ENCODE results near the gene CD101.
"Not testable (repeated sequence)": the region's sequence is repeated elsewhere in the genome, so short reads cannot be mapped to it uniquely, and the experiment has no call there.

The CD101 gene

DNA sequence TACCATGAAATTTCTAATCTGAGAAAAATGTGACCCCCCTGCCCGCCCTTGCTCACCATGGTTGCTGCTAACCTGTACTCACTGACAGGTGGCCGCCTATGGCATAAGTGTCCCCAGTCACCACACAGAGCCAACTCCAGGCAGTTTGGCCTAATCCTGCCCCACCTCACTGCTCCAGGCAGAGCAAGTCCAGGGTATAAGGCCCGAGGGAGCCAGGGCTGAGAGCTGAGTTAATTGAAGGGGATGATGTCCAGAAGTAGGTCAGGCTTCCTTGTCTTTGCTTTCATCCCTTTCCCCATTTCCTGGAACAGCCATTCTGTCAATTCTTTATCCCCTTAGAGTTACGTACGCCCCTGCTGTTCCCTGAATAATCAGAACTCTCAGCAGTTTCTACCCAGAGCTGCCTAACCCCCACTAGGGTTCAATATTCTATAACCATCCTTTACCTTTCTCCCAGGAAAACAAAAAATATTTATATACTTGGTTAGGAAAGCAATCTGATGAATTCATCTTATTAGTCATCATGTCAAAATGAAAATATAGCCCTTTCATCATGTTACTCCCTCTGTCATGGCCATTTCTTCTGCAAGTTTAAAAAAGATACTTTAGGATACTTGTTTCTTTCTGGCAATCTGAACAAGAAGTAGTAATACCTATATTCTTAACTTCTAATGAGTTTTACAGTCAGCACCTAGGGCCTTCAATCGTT lies 29.4 kb upstream of the CD101 start:
- DNase-seq, result no peak
- TF ChIP-seq POLR2A (IDR thresholded peaks at IDR 0.05; ENCODE audit: low read length), result no peak
- no peak for TF ChIP-seq GATA1 (IDR thresholded peaks at IDR 0.05; ENCODE audit: low read depth, low read length)

DNA sequence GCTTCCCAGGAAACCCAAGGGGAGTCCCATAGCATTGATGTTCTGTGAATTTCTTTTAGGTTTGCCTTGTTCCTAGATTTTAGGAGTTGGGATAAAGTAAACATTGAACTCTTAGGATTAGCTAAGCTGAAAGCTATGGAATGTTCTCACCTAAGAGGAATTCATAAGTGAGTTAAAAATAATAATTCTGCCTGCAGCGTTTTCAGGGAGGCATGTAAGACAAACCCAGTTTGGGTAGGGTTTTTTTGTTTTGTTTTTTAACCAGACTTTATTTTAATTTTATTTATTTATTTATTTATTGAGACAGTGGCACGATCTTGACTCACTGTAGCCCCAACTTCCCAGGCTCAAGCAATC lies 28.9 kb upstream of the CD101 start:
- no peak for TF ChIP-seq POLR2A (IDR thresholded peaks at IDR 0.05; ENCODE audit: low read length)
- DNase-seq, result no peak

DNA sequence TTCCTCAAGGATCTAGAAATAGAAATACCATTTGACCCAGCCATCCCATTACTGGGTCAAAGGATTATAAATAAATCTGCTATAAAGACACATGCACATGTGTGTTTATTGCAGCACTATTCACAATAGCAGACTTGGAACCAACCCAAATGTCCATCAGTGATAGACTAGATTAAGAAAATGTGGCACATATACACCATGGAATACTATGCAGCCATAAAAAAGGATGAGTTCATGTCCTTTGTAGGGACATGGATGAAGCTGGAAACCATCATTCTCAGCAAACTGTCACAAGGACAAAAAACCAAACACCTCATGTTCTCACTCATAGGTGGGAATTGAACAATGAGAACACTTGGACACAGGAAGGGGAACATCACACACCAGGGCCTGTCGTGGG lies 21.3 kb upstream of the CD101 start:
- not testable (repeated sequence) for DNase-seq

DNA sequence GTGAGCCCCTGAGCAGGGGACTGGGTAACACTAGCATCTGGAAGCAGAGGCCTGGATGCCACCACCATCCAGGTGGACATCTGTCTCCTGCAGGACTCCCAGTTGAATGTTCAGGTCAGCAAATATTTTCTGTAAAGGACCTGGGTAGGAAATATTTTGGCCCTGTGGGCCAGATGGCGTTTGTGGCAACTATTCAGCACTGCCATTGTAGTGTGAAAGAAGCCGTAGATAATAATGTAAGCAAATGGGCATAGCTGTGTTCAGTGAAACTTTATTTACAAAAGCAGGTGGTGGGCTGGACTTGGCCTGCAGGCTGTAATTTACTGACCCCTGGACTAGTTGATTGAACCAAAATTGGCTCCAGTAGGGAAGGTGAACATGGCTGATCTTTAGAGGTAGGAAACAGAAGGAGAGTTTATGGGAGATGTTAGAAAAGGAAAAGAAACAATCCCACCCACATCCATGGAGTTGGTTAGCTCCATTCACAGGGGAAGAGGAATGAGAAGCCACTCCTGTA lies 20.0 kb upstream of the CD101 start:
- DNase-seq, result no peak
- TF ChIP-seq GATA1 (IDR thresholded peaks at IDR 0.05; ENCODE audit: low read depth, low read length), result no peak

DNA sequence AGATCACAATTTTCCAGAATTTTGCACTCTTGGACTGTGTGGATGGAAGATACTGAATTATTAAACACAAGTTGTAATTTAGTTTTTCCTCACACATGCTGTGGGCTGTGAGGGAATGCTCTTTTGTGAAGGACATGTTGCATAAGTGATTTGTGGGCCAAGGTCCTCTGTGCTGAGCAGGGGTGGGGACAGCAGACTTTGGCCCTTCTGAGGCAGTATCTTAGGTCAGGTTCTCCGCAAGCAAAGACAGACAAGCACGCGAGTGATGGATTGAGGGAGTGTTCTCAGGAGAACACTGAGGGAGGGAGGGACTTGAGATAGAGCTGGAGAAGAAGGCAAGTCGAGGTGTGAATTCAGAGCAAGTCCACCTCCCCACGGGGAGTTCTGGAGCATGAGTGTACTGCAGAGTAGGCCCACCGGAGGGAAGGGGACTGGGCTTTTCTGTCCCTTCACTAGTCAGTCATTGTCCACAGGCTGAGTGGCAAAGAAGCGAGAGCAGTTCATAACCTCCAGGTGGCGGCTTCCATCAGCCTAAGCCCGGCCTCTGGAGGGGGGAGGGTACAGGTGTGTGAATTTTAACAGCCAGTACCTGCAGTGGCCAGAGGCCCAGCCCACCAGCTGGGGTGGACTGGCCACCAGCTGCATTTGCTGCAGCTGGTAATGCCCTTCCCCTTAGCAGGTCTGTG lies 19.1 kb upstream of the CD101 start:
- DNase-seq, result no peak
- TF ChIP-seq GATA1 (IDR thresholded peaks at IDR 0.05; ENCODE audit: low read depth, low read length) (no peak), POLR2A (IDR thresholded peaks at IDR 0.05; ENCODE audit: low read length) (no peak)

DNA sequence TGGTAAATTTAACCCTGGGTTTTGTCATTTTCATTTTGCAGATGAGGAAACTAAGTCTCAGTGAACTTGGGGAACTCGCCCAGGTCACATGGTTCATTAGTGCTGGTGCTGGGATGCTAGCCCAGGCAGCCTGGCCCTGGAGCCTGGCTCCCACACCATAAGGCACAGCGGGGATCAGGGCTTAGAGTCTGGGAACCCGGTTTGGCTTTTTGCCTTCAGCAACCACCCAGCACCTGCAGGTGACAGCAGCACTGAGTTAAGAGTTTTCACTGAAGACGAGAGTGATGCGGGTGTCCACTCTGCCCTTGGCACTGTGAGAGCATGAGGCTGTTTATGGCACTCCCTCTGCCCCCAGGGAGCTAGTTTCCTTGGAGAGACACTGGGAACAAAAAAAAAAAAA lies 18.4 kb upstream of the CD101 start:
- DNase-seq, result no peak
- no peak for TF ChIP-seq GATA1 (IDR thresholded peaks at IDR 0.05; ENCODE audit: low read depth, low read length)
- no peak for TF ChIP-seq POLR2A (IDR thresholded peaks at IDR 0.05; ENCODE audit: low read length)

DNA sequence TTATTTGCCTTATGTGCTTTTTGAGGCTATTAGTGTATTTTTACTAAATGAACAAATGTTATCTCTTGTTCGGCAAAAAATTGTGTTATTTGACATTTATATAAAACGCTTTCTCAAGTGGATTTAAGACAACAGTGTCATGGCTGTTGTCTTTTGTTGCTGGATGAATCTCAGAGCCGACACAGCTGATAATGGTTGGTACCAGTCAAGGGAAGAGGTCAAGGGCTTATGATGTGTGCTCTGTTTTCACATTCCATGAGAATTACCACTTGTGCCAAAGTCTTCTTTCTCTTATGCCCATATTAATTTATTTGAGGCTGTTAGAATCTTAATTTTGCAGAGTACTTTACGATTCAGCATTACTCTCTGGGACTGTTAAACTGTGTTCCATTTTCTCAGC lies 17.9 kb upstream of the CD101 start:
- no peak for TF ChIP-seq POLR2A (IDR thresholded peaks at IDR 0.05; ENCODE audit: low read length)
- no peak for TF ChIP-seq GATA1 (IDR thresholded peaks at IDR 0.05; ENCODE audit: low read depth, low read length)
- DNase-seq, result no peak

DNA sequence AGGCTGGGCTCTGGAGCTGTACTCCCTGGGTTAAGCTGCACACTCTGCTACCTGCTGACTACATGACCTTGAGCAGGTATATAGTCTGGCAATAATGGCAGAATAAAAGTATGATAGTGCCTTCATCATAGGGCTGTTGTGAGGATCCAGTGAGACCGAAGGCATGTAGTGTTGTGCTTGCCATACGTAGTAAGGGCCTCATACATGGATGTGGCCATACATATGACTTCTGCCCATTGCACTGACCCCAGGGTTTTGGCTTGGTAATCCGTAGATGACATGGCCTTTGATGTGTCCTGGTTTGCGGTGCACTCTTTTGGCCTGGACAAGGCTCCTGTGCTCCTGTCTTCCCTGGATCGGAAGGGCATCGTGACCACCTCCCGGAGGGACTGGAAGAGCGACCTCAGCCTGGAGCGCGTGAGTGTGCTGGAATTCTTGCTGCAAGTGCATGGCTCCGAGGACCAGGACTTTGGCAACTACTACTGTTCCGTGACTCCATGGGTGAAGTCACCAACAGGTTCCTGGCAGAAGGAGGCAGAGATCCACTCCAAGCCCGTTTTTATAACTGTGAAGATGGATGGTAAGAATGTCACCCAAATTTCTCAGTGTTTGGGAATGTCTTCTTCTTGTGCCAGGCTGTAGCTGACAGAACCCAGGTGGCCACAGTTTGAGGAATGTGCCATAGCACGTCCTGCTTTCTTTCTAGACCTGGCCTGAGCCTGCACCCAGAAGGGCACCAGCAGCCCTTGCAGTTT lies 17.0 kb upstream of the CD101 start:
- no peak for TF ChIP-seq GATA1 (IDR thresholded peaks at IDR 0.05; ENCODE audit: low read depth, low read length)
- TF ChIP-seq POLR2A (IDR thresholded peaks at IDR 0.05; ENCODE audit: low read length), result no peak
- no peak for DNase-seq

DNA sequence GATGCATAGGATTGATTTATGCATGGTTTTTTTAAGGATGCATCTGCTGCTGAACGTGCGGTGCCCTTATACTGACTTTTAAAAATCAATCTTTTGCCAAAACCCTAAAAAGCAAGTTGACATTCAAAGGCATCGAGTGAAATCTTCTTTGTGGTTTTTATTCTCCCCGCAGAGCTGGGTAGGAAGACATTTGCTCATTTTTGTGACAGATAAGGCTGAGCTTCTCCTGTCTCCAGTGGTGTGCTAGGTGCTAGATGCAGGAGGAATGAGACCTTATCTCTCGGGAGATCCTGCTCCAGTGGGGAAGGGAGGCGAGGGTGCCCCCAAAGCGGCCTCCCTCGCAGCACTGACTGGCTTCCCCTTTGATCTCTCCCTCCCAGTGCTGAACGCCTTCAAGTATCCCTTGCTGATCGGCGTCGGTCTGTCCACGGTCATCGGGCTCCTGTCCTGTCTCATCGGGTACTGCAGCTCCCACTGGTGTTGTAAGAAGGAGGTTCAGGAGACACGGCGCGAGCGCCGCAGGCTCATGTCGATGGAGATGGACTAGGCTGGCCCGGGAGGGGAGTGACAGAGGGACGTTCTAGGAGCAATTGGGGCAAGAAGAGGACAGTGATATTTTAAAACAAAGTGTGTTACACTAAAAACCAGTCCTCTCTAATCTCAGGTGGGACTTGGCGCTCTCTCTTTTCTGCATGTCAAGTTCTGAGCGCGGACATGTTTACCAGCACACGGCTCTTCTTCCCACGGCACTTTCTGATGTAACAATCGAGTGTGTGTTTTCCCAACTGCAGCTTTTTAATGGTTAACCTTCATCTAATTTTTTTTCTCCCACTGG lies 14.9 kb upstream of the CD101 start:
- no peak for TF ChIP-seq POLR2A (IDR thresholded peaks at IDR 0.05; ENCODE audit: low read length)
- TF ChIP-seq GATA1 (IDR thresholded peaks at IDR 0.05; ENCODE audit: low read depth, low read length), result no peak
- DNase-seq, result no peak

DNA sequence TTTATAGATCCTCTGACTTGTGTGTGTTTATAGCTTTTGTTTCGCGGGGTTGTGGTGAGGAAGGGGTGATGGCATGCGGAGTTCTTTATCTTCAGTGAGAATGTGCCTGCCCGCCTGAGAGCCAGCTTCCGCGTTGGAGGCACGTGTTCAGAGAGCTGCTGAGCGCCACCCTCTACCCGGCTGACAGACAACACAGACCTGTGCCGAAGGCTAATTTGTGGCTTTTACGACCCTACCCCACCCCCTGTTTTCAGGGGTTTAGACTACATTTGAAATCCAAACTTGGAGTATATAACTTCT lies 14.4 kb upstream of the CD101 start:
- TF ChIP-seq GATA1 (IDR thresholded peaks at IDR 0.05; ENCODE audit: low read depth, low read length), result no peak
- no peak for TF ChIP-seq POLR2A (IDR thresholded peaks at IDR 0.05; ENCODE audit: low read length)
- no peak for DNase-seq

DNA sequence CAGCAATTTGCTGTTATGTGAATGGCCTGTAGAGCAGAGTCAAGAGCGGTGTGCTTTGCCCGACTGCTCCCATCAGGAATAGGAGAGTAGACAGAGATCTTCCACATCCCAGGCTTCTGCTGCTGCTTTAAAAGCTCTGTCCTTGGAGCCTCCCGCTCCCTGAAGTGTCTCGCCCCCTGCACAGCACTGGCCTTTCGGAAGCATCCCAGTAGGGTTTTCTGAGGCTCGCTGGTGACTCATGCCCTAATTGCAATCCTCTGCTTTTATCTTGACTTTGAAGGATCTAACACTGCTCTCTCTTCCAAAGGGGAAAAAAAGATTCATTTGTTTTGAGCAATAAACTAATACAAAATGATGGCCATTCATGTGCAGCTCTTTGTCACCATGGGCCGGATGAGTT lies 13.3 kb upstream of the CD101 start:
- no peak for DNase-seq
- TF ChIP-seq POLR2A (IDR thresholded peaks at IDR 0.05; ENCODE audit: low read length), result no peak
- TF ChIP-seq GATA1 (IDR thresholded peaks at IDR 0.05; ENCODE audit: low read depth, low read length), result no peak

DNA sequence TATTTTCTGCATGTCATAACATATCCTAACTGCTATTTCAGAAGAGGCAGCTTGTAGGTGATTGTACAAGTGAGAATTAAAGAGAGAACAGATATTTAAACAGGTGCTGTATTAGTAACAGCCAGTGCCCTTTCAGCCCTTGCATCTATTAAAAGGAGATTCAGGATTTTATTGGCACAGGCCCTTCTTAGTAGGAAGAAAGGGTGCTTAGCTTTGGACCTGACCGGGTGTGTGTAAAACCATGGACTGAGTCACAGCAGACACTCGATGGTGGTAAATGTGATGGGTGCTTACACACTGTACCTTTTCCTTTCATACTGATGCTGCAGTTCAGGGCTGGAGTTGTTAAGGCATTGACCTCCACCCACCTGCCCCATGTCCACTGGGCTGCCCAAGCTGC lies 12.7 kb upstream of the CD101 start:
- TF ChIP-seq POLR2A (IDR thresholded peaks at IDR 0.05; ENCODE audit: low read length), result no peak
- TF ChIP-seq GATA1 (IDR thresholded peaks at IDR 0.05; ENCODE audit: low read depth, low read length), result no peak

DNA sequence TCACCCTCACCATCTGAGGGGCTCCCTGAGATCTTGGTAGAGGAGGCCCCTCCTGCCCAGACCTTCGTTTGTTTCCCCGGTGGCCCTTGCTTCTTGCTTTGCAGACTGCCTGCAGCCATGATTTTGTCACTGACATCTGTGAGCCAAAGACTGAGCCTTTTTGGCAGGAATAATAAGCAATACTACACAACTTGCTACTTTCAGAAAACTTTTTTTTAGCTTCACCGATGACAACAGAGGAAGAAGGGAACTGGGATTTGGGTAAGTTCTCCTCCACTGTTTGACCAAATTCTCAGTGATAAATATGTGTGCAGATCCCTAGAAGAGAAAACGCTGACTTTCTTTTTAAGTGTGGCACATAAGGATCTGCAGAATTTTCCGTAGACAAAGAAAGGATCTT lies 11.7 kb upstream of the CD101 start:
- DNase-seq, result no peak
- TF ChIP-seq POLR2A (IDR thresholded peaks at IDR 0.05; ENCODE audit: low read length) (no peak), GATA1 (IDR thresholded peaks at IDR 0.05; ENCODE audit: low read depth, low read length) (no peak)

More for the DNA sequence above, 12.7 kb upstream of the CD101 start:
- no peak for DNase-seq

DNA sequence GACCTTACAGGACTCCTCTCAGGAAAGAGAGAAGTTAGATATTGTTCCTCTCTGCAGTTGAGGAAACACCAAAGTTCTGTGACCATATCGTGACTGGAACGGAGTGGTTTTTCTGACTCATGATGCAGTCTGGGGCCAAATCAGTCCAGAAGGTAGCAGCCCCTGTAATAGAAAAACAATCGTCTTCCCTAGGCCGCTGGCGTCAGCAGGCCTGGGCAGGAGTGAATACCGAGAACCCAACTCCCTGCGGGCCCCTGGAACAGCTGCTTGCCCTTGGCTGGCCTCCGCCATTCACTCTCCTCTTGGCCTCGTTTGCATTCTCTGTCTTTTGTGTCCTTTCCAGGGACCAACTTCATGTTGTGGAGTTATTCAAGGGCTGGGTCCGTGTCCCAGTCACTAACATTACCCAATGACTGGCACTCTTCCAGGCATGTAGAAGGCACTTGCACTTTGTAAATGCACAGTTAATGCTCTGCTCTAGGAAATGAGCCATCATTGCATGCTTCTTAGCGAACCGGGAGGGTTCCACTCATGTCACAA lies 10.9 kb upstream of the CD101 start:
- DNase-seq, result no peak
- TF ChIP-seq POLR2A (IDR thresholded peaks at IDR 0.05; ENCODE audit: low read length) (no peak), GATA1 (IDR thresholded peaks at IDR 0.05; ENCODE audit: low read depth, low read length) (no peak)
